HEK293 (cell line): ENCODE data around the gene FLT3LG.

Experiments used
- CTCF ChIP-seq: fragments of 450-650 bp; formaldehyde crosslinking; IDR thresholded peaks from 2 replicates; pipeline ENCODE4 v1.5.1; 2016; ENCODE audit warnings: missing biosample characterization, missing genetic modification characterization
- KLF10 ChIP-seq: fragments of 450-650 bp; IDR thresholded peaks from 2 replicates; pipeline ENCODE4 v1.5.1; 2018; ENCODE audit warnings: missing biosample characterization, mild to moderate bottlenecking, missing genetic modification characterization
- KLF16 ChIP-seq: fragments of 450-650 bp; formaldehyde crosslinking; IDR thresholded peaks from 2 replicates; pipeline ENCODE4 v1.5.1; 2017; ENCODE audit warnings: missing biosample characterization, missing genetic modification characterization
- PBX3 ChIP-seq: sonication (generic); formaldehyde crosslinking; IDR thresholded peaks from 2 replicates; pipeline ENCODE4 v1.8.1; 2022; ENCODE audit warnings: mild to moderate bottlenecking, moderate library complexity, missing genetic modification reagents
- YY1 ChIP-seq: fragments of 450-650 bp; formaldehyde crosslinking; IDR thresholded peaks from 2 replicates; pipeline ENCODE4 v1.5.1; 2018; ENCODE audit warnings: missing biosample characterization, missing genetic modification characterization
- ZBTB21 ChIP-seq: fragments of 450-650 bp; formaldehyde crosslinking; IDR thresholded peaks from 2 replicates; pipeline ENCODE4 v1.5.1; 2017; ENCODE audit warnings: missing biosample characterization, missing genetic modification characterization
- ZBTB49 ChIP-seq: fragments of 450-650 bp; formaldehyde crosslinking; IDR thresholded peaks from 2 replicates; pipeline ENCODE4 v1.5.1; 2016; ENCODE audit warnings: missing biosample characterization, missing genetic modification characterization, low read depth
- ZNF121 ChIP-seq: fragments of 450-650 bp; formaldehyde crosslinking; IDR thresholded peaks from 2 replicates; pipeline ENCODE4 v1.5.1; 2016; ENCODE audit warnings: missing biosample characterization, missing genetic modification characterization
- ZNF292 ChIP-seq: fragments of 450-650 bp; formaldehyde crosslinking; IDR thresholded peaks from 2 replicates; pipeline ENCODE4 v1.5.1; 2016; ENCODE audit warnings: low read depth, missing biosample characterization, missing genetic modification characterization, borderline replicate concordance
- ZNF629 ChIP-seq: fragments of 450-650 bp; formaldehyde crosslinking; IDR thresholded peaks from 2 replicates; pipeline ENCODE4 v1.5.1; 2017; ENCODE audit warnings: missing biosample characterization, missing genetic modification characterization
- TF ChIP-seq, protein P1 (sequence below): fragments of 450-650 bp; formaldehyde crosslinking; IDR thresholded peaks from 2 replicates; pipeline ENCODE4 v1.5.1; 2016; ENCODE audit warnings: missing biosample characterization, missing genetic modification characterization
- TF ChIP-seq, protein P2 (sequence below): fragments of 450-650 bp; formaldehyde crosslinking; IDR thresholded peaks from 2 replicates; pipeline ENCODE4 v1.5.1; 2016; ENCODE audit warnings: missing biosample characterization, missing genetic modification characterization
- TF ChIP-seq, protein P3 (sequence below): fragments of 450-650 bp; formaldehyde crosslinking; IDR thresholded peaks from 2 replicates; pipeline ENCODE4 v1.5.1; 2017; ENCODE audit warnings: missing biosample characterization, missing genetic modification characterization

DNA sequence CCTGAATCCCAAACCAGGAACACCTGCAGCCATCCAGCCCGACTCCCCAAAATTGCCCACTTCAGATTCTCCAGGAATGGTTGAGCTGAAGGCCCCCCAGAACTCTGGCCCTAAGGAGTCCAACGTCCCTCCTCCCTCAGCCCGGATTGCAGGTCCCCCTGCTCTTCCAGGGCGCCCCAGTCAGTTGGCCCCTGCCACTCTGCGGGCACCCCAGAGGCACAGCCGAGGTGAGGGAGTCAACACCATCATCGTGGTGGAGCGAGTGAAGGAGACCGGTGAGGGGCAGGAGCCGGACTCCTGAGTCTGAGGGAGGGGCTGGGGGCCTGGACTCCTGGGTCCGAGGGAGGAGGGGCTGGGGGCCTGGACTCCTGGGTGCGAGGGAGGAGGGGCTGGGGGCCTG is 46.7 kb upstream of the FLT3LG start:
- TF ChIP-seq ZNF121 (tag by site-specific recombination) (no peak), ZNF292 (tag by site-specific recombination) (no peak), KLF10 (tag by site-specific recombination) (no peak), ZBTB49 (no peak), CTCF (tag by site-specific recombination) (no peak), PBX3 (CRISPR knock-in tag) (no peak), YY1 (tag by site-specific recombination) (no peak), ZBTB21 (tag by site-specific recombination) (no peak), KLF16 (tag by site-specific recombination) (no peak), ZNF629 (no peak)
- TF ChIP-seq, protein P1, sequence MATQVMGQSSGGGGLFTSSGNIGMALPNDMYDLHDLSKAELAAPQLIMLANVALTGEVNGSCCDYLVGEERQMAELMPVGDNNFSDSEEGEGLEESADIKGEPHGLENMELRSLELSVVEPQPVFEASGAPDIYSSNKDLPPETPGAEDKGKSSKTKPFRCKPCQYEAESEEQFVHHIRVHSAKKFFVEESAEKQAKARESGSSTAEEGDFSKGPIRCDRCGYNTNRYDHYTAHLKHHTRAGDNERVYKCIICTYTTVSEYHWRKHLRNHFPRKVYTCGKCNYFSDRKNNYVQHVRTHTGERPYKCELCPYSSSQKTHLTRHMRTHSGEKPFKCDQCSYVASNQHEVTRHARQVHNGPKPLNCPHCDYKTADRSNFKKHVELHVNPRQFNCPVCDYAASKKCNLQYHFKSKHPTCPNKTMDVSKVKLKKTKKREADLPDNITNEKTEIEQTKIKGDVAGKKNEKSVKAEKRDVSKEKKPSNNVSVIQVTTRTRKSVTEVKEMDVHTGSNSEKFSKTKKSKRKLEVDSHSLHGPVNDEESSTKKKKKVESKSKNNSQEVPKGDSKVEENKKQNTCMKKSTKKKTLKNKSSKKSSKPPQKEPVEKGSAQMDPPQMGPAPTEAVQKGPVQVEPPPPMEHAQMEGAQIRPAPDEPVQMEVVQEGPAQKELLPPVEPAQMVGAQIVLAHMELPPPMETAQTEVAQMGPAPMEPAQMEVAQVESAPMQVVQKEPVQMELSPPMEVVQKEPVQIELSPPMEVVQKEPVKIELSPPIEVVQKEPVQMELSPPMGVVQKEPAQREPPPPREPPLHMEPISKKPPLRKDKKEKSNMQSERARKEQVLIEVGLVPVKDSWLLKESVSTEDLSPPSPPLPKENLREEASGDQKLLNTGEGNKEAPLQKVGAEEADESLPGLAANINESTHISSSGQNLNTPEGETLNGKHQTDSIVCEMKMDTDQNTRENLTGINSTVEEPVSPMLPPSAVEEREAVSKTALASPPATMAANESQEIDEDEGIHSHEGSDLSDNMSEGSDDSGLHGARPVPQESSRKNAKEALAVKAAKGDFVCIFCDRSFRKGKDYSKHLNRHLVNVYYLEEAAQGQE, result no peak
- TF ChIP-seq, protein P2, sequence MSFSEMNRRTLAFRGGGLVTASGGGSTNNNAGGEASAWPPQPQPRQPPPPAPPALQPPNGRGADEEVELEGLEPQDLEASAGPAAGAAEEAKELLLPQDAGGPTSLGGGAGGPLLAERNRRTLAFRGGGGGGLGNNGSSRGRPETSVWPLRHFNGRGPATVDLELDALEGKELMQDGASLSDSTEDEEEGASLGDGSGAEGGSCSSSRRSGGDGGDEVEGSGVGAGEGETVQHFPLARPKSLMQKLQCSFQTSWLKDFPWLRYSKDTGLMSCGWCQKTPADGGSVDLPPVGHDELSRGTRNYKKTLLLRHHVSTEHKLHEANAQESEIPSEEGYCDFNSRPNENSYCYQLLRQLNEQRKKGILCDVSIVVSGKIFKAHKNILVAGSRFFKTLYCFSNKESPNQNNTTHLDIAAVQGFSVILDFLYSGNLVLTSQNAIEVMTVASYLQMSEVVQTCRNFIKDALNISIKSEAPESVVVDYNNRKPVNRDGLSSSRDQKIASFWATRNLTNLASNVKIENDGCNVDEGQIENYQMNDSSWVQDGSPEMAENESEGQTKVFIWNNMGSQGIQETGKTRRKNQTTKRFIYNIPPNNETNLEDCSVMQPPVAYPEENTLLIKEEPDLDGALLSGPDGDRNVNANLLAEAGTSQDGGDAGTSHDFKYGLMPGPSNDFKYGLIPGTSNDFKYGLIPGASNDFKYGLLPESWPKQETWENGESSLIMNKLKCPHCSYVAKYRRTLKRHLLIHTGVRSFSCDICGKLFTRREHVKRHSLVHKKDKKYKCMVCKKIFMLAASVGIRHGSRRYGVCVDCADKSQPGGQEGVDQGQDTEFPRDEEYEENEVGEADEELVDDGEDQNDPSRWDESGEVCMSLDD (tag by site-specific recombination), result no peak
- TF ChIP-seq, protein P3, sequence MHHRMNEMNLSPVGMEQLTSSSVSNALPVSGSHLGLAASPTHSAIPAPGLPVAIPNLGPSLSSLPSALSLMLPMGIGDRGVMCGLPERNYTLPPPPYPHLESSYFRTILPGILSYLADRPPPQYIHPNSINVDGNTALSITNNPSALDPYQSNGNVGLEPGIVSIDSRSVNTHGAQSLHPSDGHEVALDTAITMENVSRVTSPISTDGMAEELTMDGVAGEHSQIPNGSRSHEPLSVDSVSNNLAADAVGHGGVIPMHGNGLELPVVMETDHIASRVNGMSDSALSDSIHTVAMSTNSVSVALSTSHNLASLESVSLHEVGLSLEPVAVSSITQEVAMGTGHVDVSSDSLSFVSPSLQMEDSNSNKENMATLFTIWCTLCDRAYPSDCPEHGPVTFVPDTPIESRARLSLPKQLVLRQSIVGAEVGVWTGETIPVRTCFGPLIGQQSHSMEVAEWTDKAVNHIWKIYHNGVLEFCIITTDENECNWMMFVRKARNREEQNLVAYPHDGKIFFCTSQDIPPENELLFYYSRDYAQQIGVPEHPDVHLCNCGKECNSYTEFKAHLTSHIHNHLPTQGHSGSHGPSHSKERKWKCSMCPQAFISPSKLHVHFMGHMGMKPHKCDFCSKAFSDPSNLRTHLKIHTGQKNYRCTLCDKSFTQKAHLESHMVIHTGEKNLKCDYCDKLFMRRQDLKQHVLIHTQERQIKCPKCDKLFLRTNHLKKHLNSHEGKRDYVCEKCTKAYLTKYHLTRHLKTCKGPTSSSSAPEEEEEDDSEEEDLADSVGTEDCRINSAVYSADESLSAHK (tag by site-specific recombination), result no peak
